PC-3 (cell line): ENCODE measurements around the gene PIGO. TPM values are rescaled to one million over a fixed set of nuclear protein-coding genes. Genes with fewer than 3 reads are reported as not detected.

Source experiments
- ATAC-seq: fragments of 200-7000 bp; cut with Tn5 transposase; 2 replicates; pipeline ENCODE4 v1.9.1; 2020; ENCODE audit warnings: mild to moderate bottlenecking, moderate library complexity
- BruUV-seq: library from RNA; stranded (reverse); fragments of 400-500 nt; replicated peaks from 2 replicates; lab custom pipeline; 2021; lab: Mats Ljungman, UMichigan
- CTCF ChIA-PET: fragments of 300-600 bp; sonication (Branson Sonifier 250); formaldehyde crosslinking; loops from one replicate; lab custom pipeline; 2022; ENCODE audit warnings: antibody characterized with exemption; lab: Charles Lee
- POLR2A ChIA-PET: fragments of 300-600 bp; sonication (Branson Sonifier 250); formaldehyde crosslinking; loops from one replicate; lab custom pipeline; 2022; ENCODE audit warnings: antibody characterized with exemption; ENCODE audit not compliant: unreplicated experiment; lab: Charles Lee
- DNase-seq: peaks from one replicate; pipeline ENCODE4 v3.0.0-alpha.2; 2015
- H2AFZ ChIP-seq: fragments of 300-600 bp; sonication (generic); 2 replicates; pipeline ENCODE4 v1.6.0; 2016; ENCODE audit warnings: antibody characterized with exemption, low read length
- H3F3A ChIP-seq: fragments of 300-600 bp; sonication (generic); one replicate; pipeline ENCODE4 v1.6.0; 2017; ENCODE audit warnings: antibody characterized with exemption, low read length, control low read depth, mild to moderate bottlenecking; ENCODE audit not compliant: unreplicated experiment
- H3K27ac ChIP-seq: fragments of 300-600 bp; sonication (generic); 2 replicates; pipeline ENCODE4 v1.5.1; 2016; ENCODE audit warnings: mild to moderate bottlenecking, low read length
- H3K27me3 ChIP-seq: fragments of 300-600 bp; sonication (generic); 2 replicates; pipeline ENCODE4 v1.6.1; 2016; ENCODE audit warnings: low read length, mixed read lengths
- H3K36me3 ChIP-seq: fragments of 300-600 bp; sonication (generic); 2 replicates; pipeline ENCODE4 v1.6.1; 2016; ENCODE audit warnings: low read depth, mixed run types, low read length, mixed read lengths
- H3K4me1 ChIP-seq: fragments of 300-600 bp; sonication (generic); 2 replicates; pipeline ENCODE4 v1.5.1; 2016; ENCODE audit warnings: low read length; ENCODE audit not compliant: insufficient read depth
- H3K4me2 ChIP-seq: fragments of 300-600 bp; sonication (generic); 2 replicates; pipeline ENCODE4 v1.6.0; 2016; ENCODE audit warnings: low read length
- H3K4me3 ChIP-seq: fragments of 300-600 bp; sonication (generic); 2 replicates; pipeline ENCODE4 v1.5.1; 2016; ENCODE audit warnings: mild to moderate bottlenecking, low read length, mixed read lengths
- H3K79me2 ChIP-seq: fragments of 300-600 bp; sonication (generic); 2 replicates; pipeline ENCODE4 v1.6.1; 2017; ENCODE audit warnings: low read length, mixed read lengths
- H3K9ac ChIP-seq: fragments of 300-600 bp; sonication (generic); 2 replicates; pipeline ENCODE4 v1.6.0; 2016; ENCODE audit warnings: mild to moderate bottlenecking, low read length
- H3K9me2 ChIP-seq: fragments of 300-600 bp; sonication (generic); replicated peaks from 2 replicates; pipeline ENCODE4 v1.6.1; 2016; ENCODE audit warnings: mixed run types, low read length, mixed read lengths
- H3K9me3 ChIP-seq: fragments of 300-600 bp; sonication (generic); 2 replicates; pipeline ENCODE4 v1.6.1; 2016; ENCODE audit warnings: low read length, mixed read lengths
- H4K20me1 ChIP-seq: fragments of 300-600 bp; sonication (generic); 2 replicates; pipeline ENCODE4 v1.6.1; 2016; ENCODE audit warnings: low read length, mixed read lengths
- CTCF ChIP-seq: fragments of 300-600 bp; sonication (generic); conservative IDR thresholded peaks from 2 replicates; pipeline ENCODE4 v1.5.1; 2017; ENCODE audit warnings: antibody characterized with exemption, low read depth, mild to moderate bottlenecking, low read length
- EZH2 ChIP-seq: fragments of 300-600 bp; sonication (generic); IDR thresholded peaks from one replicate; pipeline ENCODE4 v1.6.1; 2017; ENCODE audit warnings: antibody characterized with exemption, mild to moderate bottlenecking, low read length; ENCODE audit not compliant: unreplicated experiment
- EZH2phosphoT487 ChIP-seq: fragments of 300-600 bp; sonication (generic); IDR thresholded peaks from 2 replicates; pipeline ENCODE4 v1.6.1; 2018; ENCODE audit warnings: mild to moderate bottlenecking, antibody characterized with exemption, low read length, borderline replicate concordance
- intact Hi-C: fragments of 100-400 bp; cut with micrococcal nuclease; formaldehyde crosslinking; loops from 2 replicates; pipeline ENCODE4 v1.9.0; 2023
- total RNA-seq: library from RNA; depleted of rRNA; stranded (reverse); fragments of >200 nt; gene quantifications from 2 replicates; pipeline ENCODE4 v1.2.3, GENCODE V29; 2014

The PIGO gene
- total RNA-seq, 1 experiment from 2014 or later = 18.2 TPM

- H3K27ac ChIP-seq = no peak overlapping the region
- no peak for DNase-seq
- H3K27me3 ChIP-seq = no peaks in the 10 kb centered on the region
- H3K9me3 ChIP-seq = no peaks in the 10 kb centered on the region
- ATAC-seq = no peak
- BruUV-seq = no TSS peak
- H2AFZ ChIP-seq = no peak overlapping the region
- intact Hi-C loops = no loop called here
- H3K4me2 ChIP-seq = no peak overlapping the region
- H3K79me2 ChIP-seq = no peaks in the 10 kb centered on the region
- POLR2A ChIA-PET = no interaction called here
- H3F3A ChIP-seq = no peaks in the 10 kb centered on the region
- CTCF ChIA-PET = no interaction called here
- no peak overlapping the region for H3K4me3 ChIP-seq
- H3K9me2 ChIP-seq = no peaks in the 10 kb centered on the region
- TF ChIP-seq CTCF (no peak), EZH2phosphoT487 (no peak), EZH2 (no peak)
- H3K36me3 ChIP-seq = no peaks in the 10 kb centered on the region
- H3K9ac ChIP-seq = no peak overlapping the region
- no peaks in the 10 kb centered on the region for H4K20me1 ChIP-seq
- peaks cover 30% of the 10 kb centered on the region for H3K4me1 ChIP-seq
Observed at GRCh38 chr9:35108946-35109575, 12.7 kb upstream of the PIGO start.

DNA sequence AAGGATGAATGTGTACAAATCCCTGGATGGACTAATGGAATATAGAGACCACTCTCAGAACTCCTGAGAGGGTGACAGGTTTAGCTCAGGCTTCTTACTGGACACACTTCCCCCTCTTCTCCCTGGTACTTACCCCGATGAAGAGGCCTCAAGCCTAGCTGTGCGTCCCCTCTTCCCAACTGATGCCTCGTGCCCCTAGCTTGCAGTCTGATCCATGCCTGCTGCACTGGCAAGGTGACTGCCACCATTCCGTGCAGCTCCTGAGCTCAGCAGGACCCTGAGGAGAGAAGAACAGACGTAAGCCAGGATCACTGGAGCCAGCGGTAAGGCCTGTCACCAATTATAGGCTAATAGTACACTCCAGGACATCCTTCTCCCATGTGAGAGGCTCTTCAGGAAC is 12.1 kb upstream of the PIGO start:
- Histone ChIP-seq H3K9ac (no peak overlapping the region), H2AFZ (no peak overlapping the region), H3K27me3 (no peaks in the 10 kb centered on the region), H3K9me3 (no peaks in the 10 kb centered on the region), H3K4me1 (peaks cover 26% of the 10 kb centered on the region), H3K4me3 (no peak overlapping the region), H3F3A (no peaks in the 10 kb centered on the region), H3K4me2 (no peak overlapping the region), H3K9me2 (no peaks in the 10 kb centered on the region), H3K79me2 (no peaks in the 10 kb centered on the region), H3K36me3 (no peaks in the 10 kb centered on the region), H3K27ac (no peak overlapping the region), H4K20me1 (no peaks in the 10 kb centered on the region)
- TF ChIP-seq CTCF (no peak), EZH2 (no peak), EZH2phosphoT487 (no peak)
- no TSS peak for BruUV-seq
- CTCF ChIA-PET = no interaction called here
- POLR2A ChIA-PET = interaction anchor here (0.5 kb wide), 1 partner anchor 337 kb away, joined by 4 read pairs; no protein-coding TSS in a partner anchor
- ATAC-seq (no peak), DNase-seq (no peak)
- intact Hi-C loops = no loop called here
